22Rv1 (cell line): ENCODE data around the gene DCTN2.
"Not testable (repeated sequence)": the region's sequence is repeated elsewhere in the genome, so short reads cannot be mapped to it uniquely, and the experiment has no call there.

Source experiments
- H3K27ac ChIP-seq: fragments of 450-650 bp; 2 replicates; pipeline ENCODE4 v1.5.1; 2017
- ZFX ChIP-seq: fragments of 450-650 bp; IDR thresholded peaks from 2 replicates; pipeline ENCODE4 v1.6.1; 2017; ENCODE audit warnings: antibody characterized with exemption, borderline replicate concordance
- TF ChIP-seq, protein P1 (sequence below): fragments of 450-650 bp; IDR thresholded peaks from 2 replicates; pipeline ENCODE4 v1.5.1; 2017; ENCODE audit warnings: mild to moderate bottlenecking

The DCTN2 gene

DNA sequence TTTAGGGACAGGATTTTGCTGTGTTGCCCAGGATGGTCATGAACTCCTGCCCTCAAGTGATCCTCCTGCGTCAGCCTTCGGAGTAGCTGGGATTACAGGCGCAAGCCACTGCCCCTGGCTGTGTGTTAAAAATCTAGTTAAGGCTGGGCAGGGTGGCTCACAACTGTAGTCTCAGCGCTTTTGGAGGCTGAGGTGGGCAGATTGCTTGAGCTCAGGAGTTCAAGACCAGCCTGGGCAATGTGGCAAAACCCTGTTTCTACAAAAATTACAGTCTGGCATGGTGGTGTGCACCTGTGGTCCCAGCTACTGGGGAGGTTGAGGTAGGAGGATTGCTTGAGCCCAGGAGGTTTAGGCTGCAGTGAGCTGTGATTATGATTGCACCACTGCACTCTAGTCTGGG, 35.8 kb downstream of the DCTN2 start:
- peak overlapping the region; percentile 9; the same call in 1 of the 2 replicates for H3K27ac ChIP-seq

DNA sequence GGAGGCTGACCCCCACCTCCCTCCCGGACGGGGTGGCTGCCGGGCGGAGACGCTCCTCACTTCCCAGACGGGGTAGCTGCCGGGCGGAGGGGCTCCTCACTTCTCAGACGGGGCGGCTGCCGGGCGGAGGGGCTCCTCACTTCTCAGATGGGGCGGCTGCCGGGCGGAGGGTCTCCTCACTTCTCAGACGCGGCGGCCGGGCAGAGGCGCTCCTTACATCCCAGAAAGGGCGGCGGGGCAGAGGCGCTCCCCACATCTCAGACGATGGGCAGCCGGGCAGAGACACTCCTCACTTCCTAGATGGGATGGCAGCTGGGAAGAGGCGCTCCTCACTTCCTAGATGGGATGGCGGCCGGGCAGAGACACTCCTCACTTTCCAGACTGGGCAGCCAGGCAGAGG, 39.2 kb downstream of the DCTN2 start:
- H3K27ac ChIP-seq: not testable (repeated sequence)

More for the DNA sequence above, 35.8 kb downstream of the DCTN2 start:
- TF ChIP-seq ZFX: no peak
- TF ChIP-seq, protein P1, sequence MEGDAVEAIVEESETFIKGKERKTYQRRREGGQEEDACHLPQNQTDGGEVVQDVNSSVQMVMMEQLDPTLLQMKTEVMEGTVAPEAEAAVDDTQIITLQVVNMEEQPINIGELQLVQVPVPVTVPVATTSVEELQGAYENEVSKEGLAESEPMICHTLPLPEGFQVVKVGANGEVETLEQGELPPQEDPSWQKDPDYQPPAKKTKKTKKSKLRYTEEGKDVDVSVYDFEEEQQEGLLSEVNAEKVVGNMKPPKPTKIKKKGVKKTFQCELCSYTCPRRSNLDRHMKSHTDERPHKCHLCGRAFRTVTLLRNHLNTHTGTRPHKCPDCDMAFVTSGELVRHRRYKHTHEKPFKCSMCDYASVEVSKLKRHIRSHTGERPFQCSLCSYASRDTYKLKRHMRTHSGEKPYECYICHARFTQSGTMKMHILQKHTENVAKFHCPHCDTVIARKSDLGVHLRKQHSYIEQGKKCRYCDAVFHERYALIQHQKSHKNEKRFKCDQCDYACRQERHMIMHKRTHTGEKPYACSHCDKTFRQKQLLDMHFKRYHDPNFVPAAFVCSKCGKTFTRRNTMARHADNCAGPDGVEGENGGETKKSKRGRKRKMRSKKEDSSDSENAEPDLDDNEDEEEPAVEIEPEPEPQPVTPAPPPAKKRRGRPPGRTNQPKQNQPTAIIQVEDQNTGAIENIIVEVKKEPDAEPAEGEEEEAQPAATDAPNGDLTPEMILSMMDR: no peak

DNA sequence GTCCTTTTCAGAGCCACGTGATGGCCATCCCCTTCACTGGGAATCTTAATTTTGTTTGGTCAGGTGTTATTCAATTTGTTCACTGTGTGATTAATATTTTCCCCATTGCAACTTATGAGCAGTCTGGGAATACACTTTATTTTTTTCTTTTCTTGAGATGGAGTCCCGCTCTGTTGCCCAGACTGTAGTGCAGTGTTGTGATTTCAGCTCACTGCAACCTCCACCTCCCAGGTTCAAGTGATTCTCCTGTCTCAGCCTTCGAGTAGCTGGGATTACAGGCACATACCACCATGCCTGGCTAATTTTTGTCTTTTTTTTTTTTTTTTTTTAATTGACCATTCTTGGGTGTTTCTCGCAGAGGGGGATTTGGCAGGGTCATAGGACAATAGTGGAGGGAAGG, 40.5 kb downstream of the DCTN2 start:
- H3K27ac ChIP-seq: not testable (repeated sequence)

DNA sequence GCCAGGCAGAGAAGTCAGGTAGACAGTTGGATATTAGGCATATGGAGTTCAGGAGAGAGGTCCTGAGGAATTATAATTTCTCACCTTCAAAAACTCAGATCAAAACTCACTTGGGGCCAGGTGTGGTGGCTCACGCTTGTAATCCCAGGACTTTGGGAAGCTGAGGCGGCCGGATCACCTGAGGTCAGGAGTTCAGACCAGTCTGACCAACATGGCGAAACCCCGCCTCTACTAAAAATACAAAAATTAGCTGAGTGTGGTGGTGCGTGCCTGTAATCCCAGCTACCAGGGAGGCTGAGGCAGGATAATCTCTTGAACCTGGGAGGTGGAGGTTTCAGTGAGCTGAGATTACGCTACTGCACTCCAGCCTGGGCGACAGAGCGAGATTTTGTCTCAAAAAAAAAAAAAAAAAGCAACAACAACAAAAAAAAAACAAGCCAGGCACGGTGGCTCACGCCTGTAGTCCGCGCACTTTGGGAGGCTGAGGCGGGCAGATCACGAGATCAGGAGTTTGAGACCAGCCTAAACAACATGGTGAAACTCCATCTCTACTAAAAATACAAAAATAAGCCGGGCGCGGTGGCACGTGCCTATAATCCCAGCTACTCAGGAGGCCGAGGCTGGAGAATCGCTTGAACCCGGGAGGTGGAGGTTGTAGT, 44.6 kb downstream of the DCTN2 start:
- H3K27ac ChIP-seq: not testable (repeated sequence)

DNA sequence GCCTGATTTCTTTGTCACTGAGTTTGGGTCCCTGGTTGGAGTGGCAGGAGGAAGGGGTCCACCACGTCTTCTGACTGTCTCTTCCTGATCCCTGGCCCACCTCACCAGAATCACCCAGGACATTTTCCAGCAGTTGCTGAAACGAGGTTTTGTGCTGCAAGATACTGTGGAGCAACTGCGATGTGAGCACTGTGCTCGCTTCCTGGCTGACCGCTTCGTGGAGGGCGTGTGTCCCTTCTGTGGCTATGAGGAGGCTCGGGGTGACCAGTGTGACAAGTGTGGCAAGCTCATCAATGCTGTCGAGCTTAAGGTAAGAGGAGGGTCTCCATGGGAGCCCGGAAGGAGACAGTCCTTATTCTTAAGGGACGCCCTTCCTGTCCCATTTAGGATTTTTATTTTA, 46.8 kb downstream of the DCTN2 start:
- TF ChIP-seq, protein P1: no peak
- TF ChIP-seq ZFX: no peak
- H3K27ac ChIP-seq: no peak overlapping the region

DNA sequence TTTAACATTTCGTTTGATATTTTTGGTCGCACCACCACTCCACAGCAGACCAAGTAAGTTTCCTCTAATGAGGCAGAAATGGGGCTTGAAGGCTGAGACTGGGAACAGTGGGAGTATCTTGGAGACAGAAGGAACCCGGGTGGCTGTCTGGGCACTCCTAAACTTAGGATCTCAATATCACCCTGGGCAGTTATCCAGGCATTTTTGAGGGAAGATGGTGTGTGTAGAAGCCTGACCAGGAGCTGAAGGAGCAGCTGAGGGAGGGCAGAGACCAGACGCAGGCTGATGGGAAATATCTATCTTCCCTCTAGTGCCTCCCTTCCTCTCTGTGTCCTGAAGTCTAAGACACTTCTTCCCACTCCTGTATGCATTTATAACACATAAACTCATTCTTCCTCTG, 48.4 kb downstream of the DCTN2 start:
- no peak overlapping the region for H3K27ac ChIP-seq
- TF ChIP-seq ZFX: no peak
- TF ChIP-seq, protein P1: no peak

DNA sequence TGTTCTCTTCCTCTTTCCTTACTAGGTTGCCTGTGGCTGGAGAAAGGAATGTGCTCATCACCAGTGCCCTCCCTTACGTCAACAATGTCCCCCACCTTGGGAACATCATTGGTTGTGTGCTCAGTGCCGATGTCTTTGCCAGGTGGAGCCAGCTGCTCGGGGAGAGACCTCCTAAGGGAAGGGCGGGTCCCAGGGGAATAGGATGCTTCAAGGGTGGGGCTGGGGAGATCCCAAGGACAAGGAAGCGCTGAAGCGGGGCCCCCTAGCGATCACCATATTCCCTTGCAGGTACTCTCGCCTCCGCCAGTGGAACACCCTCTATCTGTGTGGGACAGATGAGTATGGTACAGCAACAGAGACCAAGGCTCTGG, 48.9 kb downstream of the DCTN2 start:
- no peak for TF ChIP-seq ZFX
- TF ChIP-seq, protein P1: 0 out of 2 replicates have a peak, but pooled peaks have one; percentile 6
- H3K27ac ChIP-seq: no peak overlapping the region

DNA sequence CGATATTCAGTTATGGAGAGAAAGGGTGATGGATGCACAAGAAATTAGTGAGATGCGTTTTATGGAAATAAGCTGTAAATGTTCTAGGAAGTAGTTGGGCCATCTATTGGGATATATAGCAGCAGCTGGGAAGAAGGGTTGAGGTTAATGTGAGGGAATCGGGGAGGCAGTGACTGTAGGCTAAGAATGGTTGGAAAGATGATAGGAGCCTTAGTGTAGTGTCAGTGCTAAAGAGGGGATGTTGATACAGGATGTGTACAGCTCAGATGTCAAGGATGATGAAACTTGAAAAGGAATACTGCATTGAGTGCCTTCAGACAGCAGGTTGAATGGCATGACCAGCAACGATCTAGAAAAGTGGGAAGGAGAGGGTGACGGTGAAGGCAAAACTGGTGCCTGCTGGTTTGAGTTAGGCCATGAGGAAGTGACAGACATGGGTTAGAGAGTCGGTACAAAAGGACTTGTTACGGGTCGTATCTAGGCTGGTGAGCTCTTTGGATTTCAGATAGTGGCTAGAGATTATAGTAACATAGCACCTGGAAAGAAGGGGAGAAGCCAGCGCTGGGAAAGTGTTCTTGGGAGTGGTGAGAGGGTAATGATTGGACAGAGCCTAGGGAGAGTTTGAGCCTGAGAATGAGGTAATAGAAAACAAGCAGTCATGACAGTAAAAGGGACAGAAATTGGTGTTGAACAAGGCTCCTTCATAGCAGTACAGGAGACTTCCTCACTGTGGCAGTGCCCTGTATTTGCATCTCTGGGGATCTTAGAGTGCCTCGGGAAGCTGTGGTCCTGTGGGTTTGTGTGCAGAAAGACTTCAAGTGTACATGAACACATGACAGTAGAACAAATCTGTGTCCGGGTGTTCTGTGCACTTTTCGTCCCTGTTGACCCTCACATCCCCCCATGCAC, 49.5 kb downstream of the DCTN2 start:
- TF ChIP-seq, protein P1: no peak
- no peak for TF ChIP-seq ZFX
- H3K27ac ChIP-seq: no peak overlapping the region

DNA sequence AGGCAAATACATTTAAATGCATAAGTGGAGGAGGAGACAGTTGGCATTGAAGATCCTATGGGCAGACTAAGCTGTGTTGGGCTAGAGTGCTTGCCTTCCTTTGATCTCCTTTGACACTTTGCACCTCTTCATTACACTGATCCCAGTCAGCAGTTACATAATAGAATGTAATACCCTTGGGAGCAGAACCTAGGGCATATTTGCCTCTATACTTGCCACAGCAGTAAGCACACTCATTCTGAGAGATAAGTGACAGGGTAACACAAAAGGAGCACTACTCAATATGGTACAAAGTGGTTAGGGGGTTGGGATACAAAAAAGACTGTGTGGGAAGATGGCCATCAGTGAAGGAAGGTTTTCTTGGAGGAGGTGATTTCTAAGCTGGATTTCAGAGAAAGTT, 50.2 kb downstream of the DCTN2 start:
- no peak for TF ChIP-seq ZFX
- TF ChIP-seq, protein P1: no peak
- H3K27ac ChIP-seq: no peak overlapping the region

DNA sequence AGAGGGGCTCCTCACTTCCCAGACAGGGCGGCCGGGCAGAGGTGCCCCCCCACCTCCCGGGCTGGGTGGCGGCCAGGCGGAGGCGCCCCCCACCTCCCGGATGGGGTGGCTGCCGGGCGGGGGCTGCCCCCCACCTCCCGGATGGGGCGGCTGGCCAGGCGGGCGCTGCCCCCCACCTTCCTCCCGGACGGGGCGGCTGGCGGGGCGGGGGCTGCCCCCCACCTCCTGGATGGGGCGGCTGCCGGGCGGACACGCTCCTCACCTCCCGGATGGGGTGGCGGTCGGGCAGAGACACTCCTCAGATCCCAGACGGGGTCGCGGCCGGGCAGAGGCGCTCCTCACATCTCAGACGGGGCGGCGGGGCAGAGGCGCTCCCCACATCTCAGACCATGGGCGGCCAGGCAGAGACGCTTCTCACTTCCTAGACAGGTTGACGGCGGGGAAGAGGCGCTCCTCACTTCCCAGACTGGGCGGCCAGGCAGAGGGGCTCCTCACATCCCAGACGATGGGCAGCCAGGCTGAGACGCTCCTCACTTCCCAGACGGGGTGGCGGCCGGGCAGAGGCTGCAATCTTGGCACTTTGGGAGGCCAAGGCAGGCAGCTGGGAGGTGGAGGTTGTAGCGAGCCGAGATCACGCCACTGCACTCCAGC, 51.8 kb downstream of the DCTN2 start:
- H3K27ac ChIP-seq: not testable (repeated sequence)
